ENCODE results near the gene MAP3K13. TPM values are rescaled to one million over a fixed set of nuclear protein-coding genes. Genes with fewer than 3 reads are reported as not detected.

The MAP3K13 gene
- total RNA-seq, 2 donors from 2014 or later, result 20.4 to 21.1 TPM

DNA sequence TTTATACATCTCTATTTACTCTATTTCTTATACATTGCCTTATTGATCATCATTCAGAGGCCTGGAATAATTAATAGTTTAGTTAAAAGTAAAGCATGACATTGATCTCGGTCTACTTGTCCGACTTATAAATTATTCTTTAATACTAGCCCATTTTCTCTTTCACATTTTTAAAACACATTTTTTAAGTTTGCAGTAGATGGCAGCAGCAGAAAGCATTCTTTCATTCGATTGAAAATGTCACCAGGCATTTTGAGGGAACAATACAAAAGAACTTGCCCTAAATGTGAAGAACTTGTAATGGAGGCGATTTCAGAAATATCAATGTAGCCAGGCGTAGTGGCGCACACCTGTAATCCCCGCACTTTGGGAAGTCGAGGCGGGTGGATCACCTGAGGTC is 15.5 kb upstream of the MAP3K13 start:
- H3K4me1 ChIP-seq (ENCODE audit: control insufficient read depth, insufficient read depth, low read length), result no peaks in the 10 kb centered on the region
- H3K4me3 Mint-ChIP-seq, result no peak overlapping the region
- 88 to 91% methylated on average over 7 to 9 of the region's 9 CpGs for WGBS, 2 experiments (ENCODE audit: insufficient coverage in 1 of 2, insufficient read length in 1 of 2)

DNA sequence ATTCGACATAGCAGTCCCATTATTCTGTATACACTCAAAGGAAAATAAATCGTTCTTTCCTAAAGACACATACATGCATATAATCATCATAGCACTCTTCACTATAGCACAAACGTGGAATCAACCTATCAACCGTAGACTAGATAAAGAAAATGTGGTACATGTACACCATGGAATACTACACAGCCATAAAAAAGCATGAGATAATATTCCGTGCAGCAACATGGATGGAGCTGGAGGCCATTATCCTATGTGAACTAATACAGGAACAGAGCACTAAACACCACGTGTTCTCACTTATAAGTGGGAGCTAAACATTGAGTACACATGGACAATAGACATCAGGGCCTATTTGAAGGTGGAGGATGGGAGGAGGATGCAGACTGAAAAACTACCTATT is 12.1 kb upstream of the MAP3K13 start:
- H3K27ac Mint-ChIP-seq, result no peak overlapping the region
- H3K4me1 Mint-ChIP-seq, result no peaks in the 10 kb centered on the region
- DNase-seq, result no peak
- no peak overlapping the region for H3K4me3 Mint-ChIP-seq
- H3K36me3 ChIP-seq (ENCODE audit: control insufficient read depth, insufficient read depth, low read length), result no peaks in the 10 kb centered on the region
- H3K4me1 ChIP-seq (ENCODE audit: control insufficient read depth, insufficient read depth, low read length), result no peaks in the 10 kb centered on the region
- no peaks in the 10 kb centered on the region for H3K9me3 ChIP-seq (ENCODE audit: control insufficient read depth, low read length)
- H3K4me3 ChIP-seq (ENCODE audit: low read length), result no peak overlapping the region
- H3K27me3 ChIP-seq (ENCODE audit: control insufficient read depth, insufficient read depth, low read length, poor library complexity, severe bottlenecking), result peaks cover 2% of the 10 kb centered on the region
- WGBS, 2 experiments (ENCODE audit: insufficient coverage in 1 of 2, insufficient read length in 1 of 2), result 81 to 94% methylated on average over 5 to 6 of the region's 6 CpGs
- no peaks in the 10 kb centered on the region for H3K9me3 Mint-ChIP-seq
- no peak for TF ChIP-seq CTCF (conservative IDR thresholded peaks at IDR 0.05)
- H3K9ac ChIP-seq (ENCODE audit: extremely low read depth, low read length, poor library complexity, severe bottlenecking), result no peak overlapping the region
- no peaks in the 10 kb centered on the region for H3K36me3 Mint-ChIP-seq (ENCODE audit: low read depth)
- no peak overlapping the region for H3K27ac ChIP-seq (ENCODE audit: low read depth, low read length)
- H3K27me3 Mint-ChIP-seq (ENCODE audit: insufficient read depth), result peaks cover 45% of the 10 kb centered on the region

More for the DNA sequence above, 15.5 kb upstream of the MAP3K13 start:
- no peaks in the 10 kb centered on the region for H3K36me3 ChIP-seq (ENCODE audit: control insufficient read depth, insufficient read depth, low read length)
- Mint-ChIP-seq H3K9me3 (peaks cover 5% of the 10 kb centered on the region), H3K4me1 (no peaks in the 10 kb centered on the region), H3K36me3 (ENCODE audit: low read depth) (no peaks in the 10 kb centered on the region), H3K27ac (no peak overlapping the region), H3K27me3 (ENCODE audit: insufficient read depth) (peaks cover 16% of the 10 kb centered on the region)
- no peak overlapping the region for H3K9ac ChIP-seq (ENCODE audit: extremely low read depth, low read length, poor library complexity, severe bottlenecking)
- H3K4me3 ChIP-seq (ENCODE audit: low read length), result no peak overlapping the region
- peaks cover 4% of the 10 kb centered on the region for H3K9me3 ChIP-seq (ENCODE audit: control insufficient read depth, low read length)
- no peak for TF ChIP-seq CTCF (conservative IDR thresholded peaks at IDR 0.05)
- H3K27ac ChIP-seq (ENCODE audit: low read depth, low read length), result no peak overlapping the region
- DNase-seq, result no peak
- H3K27me3 ChIP-seq (ENCODE audit: control insufficient read depth, insufficient read depth, low read length, poor library complexity, severe bottlenecking), result no peaks in the 10 kb centered on the region

DNA sequence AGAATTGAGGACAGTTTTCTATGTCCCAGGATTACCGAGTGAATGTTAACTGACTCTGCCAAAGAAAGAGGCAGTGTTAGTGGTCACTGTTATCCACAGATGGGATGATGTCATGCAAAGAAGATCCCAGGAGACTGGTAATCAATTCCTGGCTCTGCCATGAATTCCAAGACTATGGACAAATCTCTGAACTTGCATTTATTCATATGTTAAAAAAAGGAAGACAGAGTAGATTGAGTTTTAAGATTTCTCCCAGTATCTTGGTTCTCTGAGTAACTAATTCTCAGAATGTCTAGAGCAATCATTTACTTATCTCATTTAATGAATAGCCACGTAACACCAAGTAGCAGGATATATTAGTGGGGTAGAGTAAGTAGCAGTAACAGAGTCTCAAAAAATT is 11.5 kb upstream of the MAP3K13 start:
- Histone ChIP-seq H3K9me3 (ENCODE audit: control insufficient read depth, low read length) (no peaks in the 10 kb centered on the region), H3K36me3 (ENCODE audit: control insufficient read depth, insufficient read depth, low read length) (no peaks in the 10 kb centered on the region), H3K9ac (ENCODE audit: extremely low read depth, low read length, poor library complexity, severe bottlenecking) (no peak overlapping the region), H3K4me3 (ENCODE audit: low read length) (no peak overlapping the region), H3K4me1 (ENCODE audit: control insufficient read depth, insufficient read depth, low read length) (no peaks in the 10 kb centered on the region), H3K27ac (ENCODE audit: low read depth, low read length) (no peak overlapping the region), H3K27me3 (ENCODE audit: control insufficient read depth, insufficient read depth, low read length, poor library complexity, severe bottlenecking) (peaks cover 7% of the 10 kb centered on the region)
- 84 to 100% methylated on average over 1 of the region's 2 CpGs for WGBS, 2 experiments (ENCODE audit: insufficient coverage in 1 of 2, insufficient read length in 1 of 2)
- H3K27ac Mint-ChIP-seq, result no peak overlapping the region
- H3K4me1 Mint-ChIP-seq, result no peaks in the 10 kb centered on the region
- no peak for TF ChIP-seq CTCF (conservative IDR thresholded peaks at IDR 0.05)
- H3K9me3 Mint-ChIP-seq, result no peaks in the 10 kb centered on the region
- H3K4me3 Mint-ChIP-seq, result no peak overlapping the region
- peaks cover 51% of the 10 kb centered on the region for H3K27me3 Mint-ChIP-seq (ENCODE audit: insufficient read depth)
- no peaks in the 10 kb centered on the region for H3K36me3 Mint-ChIP-seq (ENCODE audit: low read depth)
- no peak for DNase-seq
